Spleen (tissue), 7 donors: Measurements from ENCODE around the gene TRIO.

Source experiments
- CTCF ChIP-seq, 11 experiments: fragments of 200-600 bp in 7 of 11; fragments of 450-650 bp in 4 of 11; sonication (generic) in 4 of 11; IDR thresholded peaks in 8 of 11; conservative IDR thresholded peaks in 3 of 11; 1 replicate in 7 of 11; 2 replicates in 4 of 11; pipeline versions ENCODE4 v1.4.0 to v1.8.0; 2016 to 2021; ENCODE audit warnings: antibody characterized with exemption in 11 of 11, inconsistent platforms in 4 of 11, mild to moderate bottlenecking in 1 of 11
- POLR2AphosphoS5 ChIP-seq, 3 donors: sonication (generic); formaldehyde crosslinking; IDR thresholded peaks; one replicate each; pipeline ENCODE4 v1.5.1; 2017; ENCODE audit warnings: antibody characterized with exemption in 3 of 3
- donor health status: DM: no; HTN: no; CAD: no; lungs with moderate emphysema.
- donor health status: DM: no; HTN: no; CAD: no.
- donor health status: DM: no; HTN: no; CAD: no.

- TF ChIP-seq CTCF (IDR thresholded peaks at IDR 0.05 in 8 of 11, conservative IDR thresholded peaks at IDR 0.05 in 3 of 11) = no peak
- TF ChIP-seq POLR2AphosphoS5 (IDR thresholded peaks at IDR 0.05) = no peak
Measured at GRCh38 chr5:14234204-14234603, 91.1 kb downstream of the TRIO start.
